GM23338 (cell line): ENCODE data around the gene VPREB1.

Source experiments
- CREB1 ChIP-seq: fragments of 250-450 bp; sonication (Bioruptor Pico); IDR thresholded peaks from 2 replicates; pipeline ENCODE4 v1.5.0; 2020; ENCODE audit warnings: low read depth, mild to moderate bottlenecking, moderate library complexity
- TF ChIP-seq, protein P1 (sequence below), 2 experiments: fragments of 200-600 bp in 1 of 2; sonication (generic) in 1 of 2; conservative IDR thresholded peaks; 2 replicates each; pipeline versions ENCODE4 v1.5.1 to v1.6.1; 2016 to 2017; ENCODE audit warnings: antibody characterized with exemption in 2 of 2, low read depth in 2 of 2, mild to moderate bottlenecking in 2 of 2, moderate library complexity in 1 of 2

DNA sequence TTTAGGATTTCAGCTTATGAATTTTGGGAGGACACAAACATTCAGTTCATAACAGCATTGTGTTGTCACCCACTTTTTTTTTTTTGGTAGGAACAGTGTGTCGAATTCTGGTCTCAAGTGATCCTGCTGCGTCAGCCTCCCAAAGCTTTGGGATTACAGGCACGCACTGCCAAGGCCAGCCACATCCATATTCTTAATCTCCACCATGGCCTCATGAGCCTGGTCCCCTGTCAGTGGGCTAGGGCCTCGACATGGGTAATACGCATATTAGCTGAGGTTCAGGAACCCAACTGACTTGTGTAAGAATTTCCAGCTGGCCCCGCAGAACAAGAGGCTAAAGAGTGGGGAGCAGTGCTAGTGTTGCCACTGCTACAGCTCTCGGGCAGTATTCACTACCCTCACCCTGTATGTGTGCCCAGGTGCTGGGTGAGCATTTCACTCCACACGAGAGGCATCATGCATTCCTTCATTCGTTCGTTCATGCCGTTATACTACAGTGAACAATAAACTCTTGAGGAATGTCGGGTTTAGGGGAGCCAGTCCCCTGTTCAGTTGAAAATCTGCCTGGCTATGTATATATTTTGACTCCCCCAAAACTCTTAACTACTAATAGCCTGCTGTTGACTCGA is 5.2 kb upstream of the VPREB1 start:
- no peak for TF ChIP-seq CREB1 (CRISPR knock-in tag)
- TF ChIP-seq, protein P1, sequence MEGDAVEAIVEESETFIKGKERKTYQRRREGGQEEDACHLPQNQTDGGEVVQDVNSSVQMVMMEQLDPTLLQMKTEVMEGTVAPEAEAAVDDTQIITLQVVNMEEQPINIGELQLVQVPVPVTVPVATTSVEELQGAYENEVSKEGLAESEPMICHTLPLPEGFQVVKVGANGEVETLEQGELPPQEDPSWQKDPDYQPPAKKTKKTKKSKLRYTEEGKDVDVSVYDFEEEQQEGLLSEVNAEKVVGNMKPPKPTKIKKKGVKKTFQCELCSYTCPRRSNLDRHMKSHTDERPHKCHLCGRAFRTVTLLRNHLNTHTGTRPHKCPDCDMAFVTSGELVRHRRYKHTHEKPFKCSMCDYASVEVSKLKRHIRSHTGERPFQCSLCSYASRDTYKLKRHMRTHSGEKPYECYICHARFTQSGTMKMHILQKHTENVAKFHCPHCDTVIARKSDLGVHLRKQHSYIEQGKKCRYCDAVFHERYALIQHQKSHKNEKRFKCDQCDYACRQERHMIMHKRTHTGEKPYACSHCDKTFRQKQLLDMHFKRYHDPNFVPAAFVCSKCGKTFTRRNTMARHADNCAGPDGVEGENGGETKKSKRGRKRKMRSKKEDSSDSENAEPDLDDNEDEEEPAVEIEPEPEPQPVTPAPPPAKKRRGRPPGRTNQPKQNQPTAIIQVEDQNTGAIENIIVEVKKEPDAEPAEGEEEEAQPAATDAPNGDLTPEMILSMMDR (conservative IDR thresholded peaks at IDR 0.05; ENCODE audit: low read depth in 2 of 2) = no peak
